H9 (cell line): ENCODE measurements around the gene NKX1-2. TPM values are rescaled to one million over a fixed set of nuclear protein-coding genes. Genes with fewer than 3 reads are reported as not detected.

ENCODE experiments used
- DNase-seq: peaks from one replicate; pipeline ENCODE4 v3.0.0-alpha.2; 2017
- H2AFZ ChIP-seq: one replicate; pipeline ENCODE4 v1.6.1; 2013; ENCODE audit warnings: mild to moderate bottlenecking, low read length, control low read depth, moderate library complexity
- H2AK5ac ChIP-seq: 2 replicates; pipeline ENCODE4 v1.6.1; 2013; ENCODE audit warnings: low read length, control low read depth, mixed read lengths; ENCODE audit not compliant: insufficient read length
- H2BK120ac ChIP-seq: one replicate; pipeline ENCODE4 v1.6.1; 2013; ENCODE audit warnings: low read depth, mild to moderate bottlenecking, low read length, control low read depth, inconsistent platforms; ENCODE audit not compliant: poor library complexity, severe bottlenecking
- H2BK12ac ChIP-seq: 2 replicates; pipeline ENCODE4 v1.6.1; 2013; ENCODE audit warnings: low read length, control low read depth, mixed read lengths, low read depth; ENCODE audit not compliant: insufficient read length
- H2BK15ac ChIP-seq: 2 replicates; pipeline ENCODE4 v1.6.1; 2013; ENCODE audit warnings: low read depth, low read length, control low read depth
- H2BK20ac ChIP-seq: one replicate; pipeline ENCODE4 v1.6.1; 2013; ENCODE audit warnings: low read depth, mild to moderate bottlenecking, low read length, control low read depth, inconsistent platforms; ENCODE audit not compliant: poor library complexity, severe bottlenecking
- H2BK5ac ChIP-seq: 2 replicates; pipeline ENCODE4 v1.6.1; 2013; ENCODE audit warnings: low read length, control low read depth, mixed read lengths; ENCODE audit not compliant: insufficient read length
- H3K14ac ChIP-seq: 2 replicates; pipeline ENCODE4 v1.6.1; 2013; ENCODE audit warnings: low read length, control low read depth; ENCODE audit not compliant: insufficient read depth
- H3K18ac ChIP-seq: 2 replicates; pipeline ENCODE4 v1.6.1; 2013; ENCODE audit warnings: low read depth, mild to moderate bottlenecking, mixed read lengths, low read length, control low read depth; ENCODE audit not compliant: insufficient read length
- H3K23ac ChIP-seq: 2 replicates; pipeline ENCODE4 v1.6.1; 2013; ENCODE audit warnings: low read length, control low read depth, mixed read lengths, low read depth; ENCODE audit not compliant: insufficient read length
- H3K23me2 ChIP-seq: 2 replicates; pipeline ENCODE4 v1.6.1; 2013; ENCODE audit warnings: low read depth, mild to moderate bottlenecking, mixed read lengths, low read length, control low read depth; ENCODE audit not compliant: insufficient read length, poor library complexity, severe bottlenecking
- H3K27ac ChIP-seq: 2 replicates; pipeline ENCODE4 v1.5.1; 2013; ENCODE audit warnings: low read length, control low read depth, mixed read lengths, low read depth; ENCODE audit not compliant: insufficient read length
- H3K27me3 ChIP-seq: 2 replicates; pipeline ENCODE4 v1.6.1; 2013; ENCODE audit warnings: low read length, control low read depth, inconsistent platforms; ENCODE audit not compliant: insufficient read depth
- H3K4ac ChIP-seq: 2 replicates; pipeline ENCODE4 v1.6.1; 2013; ENCODE audit warnings: low read depth, mild to moderate bottlenecking, control low read depth, inconsistent platforms, low read length, moderate library complexity
- H3K4me1 ChIP-seq: 2 replicates; pipeline ENCODE4 v1.6.1; 2013; ENCODE audit warnings: low read length, control low read depth, inconsistent platforms; ENCODE audit not compliant: insufficient read depth
- H3K4me2 ChIP-seq: 2 replicates; pipeline ENCODE4 v1.6.1; 2013; ENCODE audit warnings: low read length, control low read depth, mixed read lengths; ENCODE audit not compliant: insufficient read length, insufficient read depth
- H3K56ac ChIP-seq: 2 replicates; pipeline ENCODE4 v1.6.1; 2013; ENCODE audit warnings: low read depth, mild to moderate bottlenecking, mixed read lengths, low read length, control low read depth; ENCODE audit not compliant: insufficient read length
- H3K79me1 ChIP-seq: 2 replicates; pipeline ENCODE4 v1.6.1; 2013; ENCODE audit warnings: low read depth, mild to moderate bottlenecking, moderate library complexity, low read length, control low read depth, inconsistent platforms; ENCODE audit not compliant: insufficient read depth, poor library complexity, severe bottlenecking
- H3K79me2 ChIP-seq: 2 replicates; pipeline ENCODE4 v1.6.1; 2013; ENCODE audit warnings: low read length, control low read depth, inconsistent platforms; ENCODE audit not compliant: insufficient read depth
- H3K9ac ChIP-seq: 2 replicates; pipeline ENCODE4 v1.6.1; 2013; ENCODE audit warnings: low read length, control low read depth, mixed read lengths; ENCODE audit not compliant: insufficient read length; ENCODE audit errors: extremely low read depth
- H3K9me3 ChIP-seq: one replicate; pipeline ENCODE4 v1.6.1; 2013; ENCODE audit warnings: low read depth, low read length, inconsistent platforms; ENCODE audit not compliant: control insufficient read depth
- H3T11ph ChIP-seq: one replicate; pipeline ENCODE4 v1.6.1; 2013; ENCODE audit warnings: mild to moderate bottlenecking, low read length, control low read depth, inconsistent platforms
- H4K20me1 ChIP-seq: one replicate; pipeline ENCODE4 v1.6.1; 2013; ENCODE audit not compliant: control insufficient read depth, insufficient read length, insufficient read depth
- H4K5ac ChIP-seq: 2 replicates; pipeline ENCODE4 v1.6.1; 2013; ENCODE audit warnings: low read depth, mild to moderate bottlenecking, mixed read lengths, low read length, control low read depth; ENCODE audit not compliant: insufficient read length
- H4K8ac ChIP-seq: replicated peaks from 2 replicates; pipeline ENCODE4 v1.6.1; 2013; ENCODE audit warnings: low read length, control low read depth, mixed read lengths, low read depth; ENCODE audit not compliant: insufficient read length
- H4K91ac ChIP-seq: 2 replicates; pipeline ENCODE4 v1.6.1; 2013; ENCODE audit warnings: low read depth, mild to moderate bottlenecking, moderate library complexity, mixed read lengths, low read length, control low read depth; ENCODE audit not compliant: insufficient read length
- H3K27ac Mint-ChIP-seq, 3 experiments: 2 replicates in 2 of 3; 3 replicates in 1 of 3; pipeline ENCODE4 v1.8.0; 2020 to 2021; ENCODE audit warnings: mixed read lengths in 3 of 3, mild to moderate bottlenecking in 1 of 3, moderate library complexity in 1 of 3
- H3K27me3 Mint-ChIP-seq: 2 replicates; pipeline ENCODE4 v1.8.0; 2021; ENCODE audit warnings: low read depth, mild to moderate bottlenecking, moderate library complexity, mixed read lengths
- H3K36me3 Mint-ChIP-seq, 3 experiments: 2 replicates in 2 of 3; 3 replicates in 1 of 3; pipeline ENCODE4 v1.8.0; 2020 to 2021; ENCODE audit warnings: low read depth in 3 of 3, mixed read lengths in 3 of 3; ENCODE audit not compliant: insufficient read depth in 1 of 3
- H3K4me1 Mint-ChIP-seq, 2 experiments: 2 replicates each; pipeline ENCODE4 v1.8.0; 2020; ENCODE audit warnings: mixed read lengths in 2 of 2
- H3K4me3 Mint-ChIP-seq, 2 experiments: 2 replicates in 1 of 2; 3 replicates in 1 of 2; pipeline ENCODE4 v1.8.0; 2020 to 2021; ENCODE audit warnings: mild to moderate bottlenecking in 2 of 2, mixed read lengths in 2 of 2, moderate library complexity in 1 of 2
- H3K9me3 Mint-ChIP-seq, 2 experiments: 2 replicates in 1 of 2; 3 replicates in 1 of 2; pipeline ENCODE4 v1.8.0; 2020; ENCODE audit warnings: mild to moderate bottlenecking in 2 of 2, mixed read lengths in 2 of 2, moderate library complexity in 1 of 2
- WGBS: extraction: QIAGEN DNeasy Blood & Tissue Kit; methylation state at CpG from one replicate; pipeline ENCODE4 v1.1.7; 2013; ENCODE audit warnings: missing lambda C conversion rate, low lambda C conversion rate, mixed read lengths; ENCODE audit not compliant: insufficient read length; ENCODE audit errors: extremely low coverage; 5-methylcytosine and 5-hydroxymethylcytosine counted together
- total RNA-seq: library from RNA; stranded (reverse); gene quantifications from 2 replicates; pipeline ENCODE4 v1.2.1, GENCODE V29; 2021
- TF ChIP-seq, protein P1 (sequence below): fragments of 200-600 bp; sonication (generic); conservative IDR thresholded peaks from 3 replicates; pipeline ENCODE4 v1.8.0; 2021; ENCODE audit warnings: antibody characterized with exemption, mild to moderate bottlenecking

The NKX1-2 gene
- total RNA-seq, 1 experiment from 2014 or later: 15.3 TPM

DNA sequence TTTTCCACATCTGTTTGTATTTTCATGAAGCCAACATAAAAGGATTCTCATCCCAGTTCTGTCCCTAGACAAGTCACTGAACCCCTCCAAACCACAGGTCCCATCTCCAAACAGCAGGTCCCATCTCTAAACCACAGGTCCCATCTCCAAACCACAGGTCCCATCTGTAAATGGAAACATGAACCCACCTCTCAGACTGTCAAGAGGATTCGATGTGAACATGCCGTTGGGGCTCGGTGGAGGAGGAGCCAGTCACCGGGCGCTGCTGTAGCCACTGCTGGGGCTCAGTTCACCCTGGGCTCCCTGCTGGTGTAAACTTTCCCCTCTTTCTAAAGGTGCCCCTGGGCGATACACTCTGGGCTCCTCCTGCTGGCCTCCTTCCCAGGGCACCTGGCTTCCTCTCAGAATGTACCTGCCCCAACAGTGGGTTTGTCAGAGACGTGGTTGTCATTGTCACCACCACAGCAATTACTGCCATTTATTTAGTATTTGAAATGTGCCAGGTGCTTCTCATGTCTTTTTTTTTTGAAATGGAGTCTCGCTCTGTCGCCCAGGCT lies 24.8 kb upstream of the NKX1-2 start:
- Histone ChIP-seq H2AK5ac (no peak overlapping the region), H3K79me2 (no peaks in the 10 kb centered on the region), H2BK5ac (no peak overlapping the region), H3K23me2 (no peaks in the 10 kb centered on the region), H3K56ac (no peak overlapping the region), H4K5ac (no peak overlapping the region), H2BK12ac (no peak overlapping the region), H3K9ac (no peak overlapping the region), H2BK20ac (no peak overlapping the region), H3K18ac (no peak overlapping the region), H3K4me2 (no peak overlapping the region), H3K23ac (no peak overlapping the region), H2AFZ (no peak overlapping the region), H4K20me1 (peaks cover 3% of the 10 kb centered on the region), H3K14ac (no peak overlapping the region), H3K4ac (no peak overlapping the region), H4K91ac (no peak overlapping the region), H3K27me3 (no peaks in the 10 kb centered on the region), H2BK15ac (no peak overlapping the region), H4K8ac (no peak overlapping the region), H2BK120ac (no peak overlapping the region), H3K79me1 (no peaks in the 10 kb centered on the region), H3K9me3 (no peaks in the 10 kb centered on the region), H3K27ac (no peak overlapping the region), H3T11ph (no peak overlapping the region), H3K4me1 (peaks cover 5% of the 10 kb centered on the region; the same call in 1 of the 2 replicates)
- no peaks in the 10 kb centered on the region for H3K36me3 Mint-ChIP-seq
- H3K9me3 Mint-ChIP-seq: no peaks in the 10 kb centered on the region
- TF ChIP-seq, protein P1, sequence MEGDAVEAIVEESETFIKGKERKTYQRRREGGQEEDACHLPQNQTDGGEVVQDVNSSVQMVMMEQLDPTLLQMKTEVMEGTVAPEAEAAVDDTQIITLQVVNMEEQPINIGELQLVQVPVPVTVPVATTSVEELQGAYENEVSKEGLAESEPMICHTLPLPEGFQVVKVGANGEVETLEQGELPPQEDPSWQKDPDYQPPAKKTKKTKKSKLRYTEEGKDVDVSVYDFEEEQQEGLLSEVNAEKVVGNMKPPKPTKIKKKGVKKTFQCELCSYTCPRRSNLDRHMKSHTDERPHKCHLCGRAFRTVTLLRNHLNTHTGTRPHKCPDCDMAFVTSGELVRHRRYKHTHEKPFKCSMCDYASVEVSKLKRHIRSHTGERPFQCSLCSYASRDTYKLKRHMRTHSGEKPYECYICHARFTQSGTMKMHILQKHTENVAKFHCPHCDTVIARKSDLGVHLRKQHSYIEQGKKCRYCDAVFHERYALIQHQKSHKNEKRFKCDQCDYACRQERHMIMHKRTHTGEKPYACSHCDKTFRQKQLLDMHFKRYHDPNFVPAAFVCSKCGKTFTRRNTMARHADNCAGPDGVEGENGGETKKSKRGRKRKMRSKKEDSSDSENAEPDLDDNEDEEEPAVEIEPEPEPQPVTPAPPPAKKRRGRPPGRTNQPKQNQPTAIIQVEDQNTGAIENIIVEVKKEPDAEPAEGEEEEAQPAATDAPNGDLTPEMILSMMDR: no peak
- H3K27me3 Mint-ChIP-seq: peaks cover 3% of the 10 kb centered on the region; the same call in 1 of the 2 replicates
- no peak overlapping the region for H3K4me3 Mint-ChIP-seq
- peak overlapping the region in 1 of 3 experiments; percentile 32; a peak in 1 of 7 replicates for H3K27ac Mint-ChIP-seq
- H3K4me1 Mint-ChIP-seq: peaks cover 37 to 38% of the 10 kb centered on the region in 2 experiments
- no CpG with 5 or more reads among the region's 9 CpGs for WGBS
- DNase-seq: no peak
